DOHH2 (cell line): ENCODE measurements around the gene NCOA5.

Experiments
- CTCF ChIP-seq: fragments of 200-600 bp; sonication (generic); IDR thresholded peaks from one replicate; pipeline ENCODE4 v1.5.1; 2014; ENCODE audit warnings: antibody characterized with exemption, mild to moderate bottlenecking, low read depth, low read length; ENCODE audit not compliant: poor library complexity, severe bottlenecking
- EZH2phosphoT487 ChIP-seq: fragments of 200-600 bp; sonication (generic); IDR thresholded peaks from 2 replicates; pipeline ENCODE4 v1.6.1; 2017; ENCODE audit warnings: borderline replicate concordance, mild to moderate bottlenecking, antibody characterized with exemption, low read length, moderate library complexity, mixed read lengths

- no peak for TF ChIP-seq CTCF
- no peak for TF ChIP-seq EZH2phosphoT487
These were observed 48.1 kb upstream of the NCOA5 start for GRCh38 chr20:46137816-46138215.
